ENCODE results near the gene LRRC56. TPM values are rescaled to one million over a fixed set of nuclear protein-coding genes. Genes with fewer than 3 reads are reported as not detected.
A peak's percentile ranks its signal among the peaks of the same experiment; 100 is the strongest.

Gene LRRC56
- total and polyA plus RNA-seq, 4 donors = 0.08 to 0.46 (median 0.20) TPM

DNA sequence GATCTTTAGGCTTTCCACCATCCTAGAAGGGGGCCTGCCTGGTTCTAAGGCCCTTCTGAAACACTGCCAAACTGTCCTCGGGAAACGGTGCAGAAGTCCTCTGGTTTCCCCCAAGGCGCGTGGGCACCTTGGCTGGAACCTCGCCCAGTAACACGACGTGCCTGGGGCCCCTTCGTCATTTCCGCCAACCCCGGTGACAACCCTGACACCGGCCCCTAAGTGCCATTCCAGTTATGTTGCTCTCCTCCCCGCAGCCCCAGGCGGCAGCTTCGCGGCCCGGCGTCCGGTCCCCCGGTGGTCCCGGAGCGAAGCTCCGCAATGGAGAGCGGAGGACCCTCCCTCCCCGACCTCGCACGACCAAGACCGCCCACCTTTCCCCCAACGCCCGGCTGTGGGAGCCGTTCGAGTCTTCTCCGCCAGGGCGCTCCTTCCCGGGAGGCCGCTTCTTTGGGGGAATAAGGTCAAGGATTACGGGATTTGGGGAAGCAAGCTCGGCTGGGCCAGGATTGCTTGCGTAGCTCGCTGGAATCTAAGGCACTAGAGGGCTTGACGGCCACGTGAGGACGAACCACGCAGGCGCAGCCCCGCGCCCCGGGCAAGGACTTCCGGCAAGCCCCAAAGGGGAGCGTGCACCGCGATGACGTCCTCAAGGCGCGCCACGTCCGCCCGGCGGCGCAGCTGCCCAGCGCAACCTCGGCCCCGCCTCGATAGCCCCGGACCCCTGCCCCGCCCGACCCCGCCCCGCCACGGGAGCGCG, 30.9 kb upstream of the LRRC56 start:
- WGBS = under 1% methylated on average over 71 of the region's 71 CpGs
- H3K36me3 ChIP-seq (ENCODE audit: control insufficient read depth in 4 of 4, insufficient read depth in 3 of 4, low read depth in 1 of 4, low read length in 3 of 4) = peaks cover 0 to 9% (median 3%) of the 10 kb centered on the region in 4 donors
- TF ChIP-seq RXRA (IDR thresholded peaks at IDR 0.05) (peak in 1 of 2 donors; percentile 26), REST (IDR thresholded peaks at IDR 0.05) (peak; percentile 20), GABPA (IDR thresholded peaks at IDR 0.05 in 1 of 2, conservative IDR thresholded peaks at IDR 0.05 in 1 of 2) (peak; percentile 20 to 87)
- TF ChIP-seq, protein P1, sequence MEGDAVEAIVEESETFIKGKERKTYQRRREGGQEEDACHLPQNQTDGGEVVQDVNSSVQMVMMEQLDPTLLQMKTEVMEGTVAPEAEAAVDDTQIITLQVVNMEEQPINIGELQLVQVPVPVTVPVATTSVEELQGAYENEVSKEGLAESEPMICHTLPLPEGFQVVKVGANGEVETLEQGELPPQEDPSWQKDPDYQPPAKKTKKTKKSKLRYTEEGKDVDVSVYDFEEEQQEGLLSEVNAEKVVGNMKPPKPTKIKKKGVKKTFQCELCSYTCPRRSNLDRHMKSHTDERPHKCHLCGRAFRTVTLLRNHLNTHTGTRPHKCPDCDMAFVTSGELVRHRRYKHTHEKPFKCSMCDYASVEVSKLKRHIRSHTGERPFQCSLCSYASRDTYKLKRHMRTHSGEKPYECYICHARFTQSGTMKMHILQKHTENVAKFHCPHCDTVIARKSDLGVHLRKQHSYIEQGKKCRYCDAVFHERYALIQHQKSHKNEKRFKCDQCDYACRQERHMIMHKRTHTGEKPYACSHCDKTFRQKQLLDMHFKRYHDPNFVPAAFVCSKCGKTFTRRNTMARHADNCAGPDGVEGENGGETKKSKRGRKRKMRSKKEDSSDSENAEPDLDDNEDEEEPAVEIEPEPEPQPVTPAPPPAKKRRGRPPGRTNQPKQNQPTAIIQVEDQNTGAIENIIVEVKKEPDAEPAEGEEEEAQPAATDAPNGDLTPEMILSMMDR (IDR thresholded peaks at IDR 0.05; ENCODE audit: low read depth, low read length, missing input control) = no peak
- peak overlapping the region; percentile 97 to 100 for H3K27ac ChIP-seq (ENCODE audit: low read depth in 1 of 2, low read length in 2 of 2)
- peak overlapping the region; percentile 91 to 99 for H3K9ac ChIP-seq (ENCODE audit: low read depth in 1 of 2, low read length in 2 of 2)
- H3K27me3 ChIP-seq (ENCODE audit: control insufficient read depth in 4 of 4, insufficient read depth in 4 of 4, low read length in 3 of 4) = no peaks in the 10 kb centered on the region
- H3K4me1 ChIP-seq (ENCODE audit: control insufficient read depth in 4 of 4, insufficient read depth in 4 of 4, low read length in 3 of 4) = peaks cover 12 to 33% (median 24%) of the 10 kb centered on the region in 4 donors
- peak; percentile 98 for DNase-seq (ENCODE audit: low spot score)
- peak overlapping the region; percentile 73 to 99 (median 79) for H3K4me3 ChIP-seq (ENCODE audit: low read depth in 1 of 3, low read length in 3 of 3)
- H3K9me3 ChIP-seq (ENCODE audit: control insufficient read depth in 4 of 4, low read length in 3 of 4) = no peaks in the 10 kb centered on the region

GRCh38 chr11:506995-507726, 30.2 kb upstream of the LRRC56 start, which contains the start of gene RNH1:
RNH1 (minus strand) TSS chr11:507242; CDS start chr11:502162, 5,080 bp downstream.
- H3K9me3 ChIP-seq (ENCODE audit: control insufficient read depth in 4 of 4, low read length in 3 of 4) = no peaks in the 10 kb centered on the region
- TF ChIP-seq, protein P1 (IDR thresholded peaks at IDR 0.05; ENCODE audit: low read depth, low read length, missing input control) = no peak
- TF ChIP-seq EGR1 (IDR thresholded peaks at IDR 0.05; ENCODE audit: low read depth in 2 of 2) = peak; percentile 85 to 88
- no peak for TF ChIP-seq YY1 (IDR thresholded peaks at IDR 0.05)
- TF ChIP-seq, protein P2, sequence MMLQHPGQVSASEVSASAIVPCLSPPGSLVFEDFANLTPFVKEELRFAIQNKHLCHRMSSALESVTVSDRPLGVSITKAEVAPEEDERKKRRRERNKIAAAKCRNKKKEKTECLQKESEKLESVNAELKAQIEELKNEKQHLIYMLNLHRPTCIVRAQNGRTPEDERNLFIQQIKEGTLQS (IDR thresholded peaks at IDR 0.05) = no peak
- TF ChIP-seq, protein P3, sequence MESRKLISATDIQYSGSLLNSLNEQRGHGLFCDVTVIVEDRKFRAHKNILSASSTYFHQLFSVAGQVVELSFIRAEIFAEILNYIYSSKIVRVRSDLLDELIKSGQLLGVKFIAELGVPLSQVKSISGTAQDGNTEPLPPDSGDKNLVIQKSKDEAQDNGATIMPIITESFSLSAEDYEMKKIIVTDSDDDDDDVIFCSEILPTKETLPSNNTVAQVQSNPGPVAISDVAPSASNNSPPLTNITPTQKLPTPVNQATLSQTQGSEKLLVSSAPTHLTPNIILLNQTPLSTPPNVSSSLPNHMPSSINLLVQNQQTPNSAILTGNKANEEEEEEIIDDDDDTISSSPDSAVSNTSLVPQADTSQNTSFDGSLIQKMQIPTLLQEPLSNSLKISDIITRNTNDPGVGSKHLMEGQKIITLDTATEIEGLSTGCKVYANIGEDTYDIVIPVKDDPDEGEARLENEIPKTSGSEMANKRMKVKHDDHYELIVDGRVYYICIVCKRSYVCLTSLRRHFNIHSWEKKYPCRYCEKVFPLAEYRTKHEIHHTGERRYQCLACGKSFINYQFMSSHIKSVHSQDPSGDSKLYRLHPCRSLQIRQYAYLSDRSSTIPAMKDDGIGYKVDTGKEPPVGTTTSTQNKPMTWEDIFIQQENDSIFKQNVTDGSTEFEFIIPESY (IDR thresholded peaks at IDR 0.05) = no peak
- no peak for TF ChIP-seq HNF4G (IDR thresholded peaks at IDR 0.05)
- peak; percentile 49 for TF ChIP-seq SP1 (IDR thresholded peaks at IDR 0.05)
- WGBS = 3% methylated on average over 93 of the region's 93 CpGs
- H3K27me3 ChIP-seq (ENCODE audit: control insufficient read depth in 4 of 4, insufficient read depth in 4 of 4, low read length in 3 of 4) = no peaks in the 10 kb centered on the region
- H3K4me3 ChIP-seq (ENCODE audit: low read depth in 1 of 3, low read length in 3 of 3) = peak within 1 kb of the TSS; percentile 73 to 99 (median 79)
- peak within 1 kb of the TSS; percentile 97 to 100 for H3K27ac ChIP-seq (ENCODE audit: low read depth in 1 of 2, low read length in 2 of 2)
- peaks cover 12 to 33% (median 24%) of the 10 kb centered on the region in 4 donors for H3K4me1 ChIP-seq (ENCODE audit: control insufficient read depth in 4 of 4, insufficient read depth in 4 of 4, low read length in 3 of 4)
- H3K9ac ChIP-seq (ENCODE audit: low read depth in 1 of 2, low read length in 2 of 2) = peak within 1 kb of the TSS; percentile 91 to 99
- H3K36me3 ChIP-seq (ENCODE audit: control insufficient read depth in 4 of 4, insufficient read depth in 3 of 4, low read depth in 1 of 4, low read length in 3 of 4) = peaks cover 0 to 9% (median 3%) of the 10 kb centered on the region in 4 donors
- peak; percentile 100 for DNase-seq (ENCODE audit: low spot score)

All from liver (tissue), 9 donors.